Measurements from ENCODE around the gene LNPK.

DNA sequence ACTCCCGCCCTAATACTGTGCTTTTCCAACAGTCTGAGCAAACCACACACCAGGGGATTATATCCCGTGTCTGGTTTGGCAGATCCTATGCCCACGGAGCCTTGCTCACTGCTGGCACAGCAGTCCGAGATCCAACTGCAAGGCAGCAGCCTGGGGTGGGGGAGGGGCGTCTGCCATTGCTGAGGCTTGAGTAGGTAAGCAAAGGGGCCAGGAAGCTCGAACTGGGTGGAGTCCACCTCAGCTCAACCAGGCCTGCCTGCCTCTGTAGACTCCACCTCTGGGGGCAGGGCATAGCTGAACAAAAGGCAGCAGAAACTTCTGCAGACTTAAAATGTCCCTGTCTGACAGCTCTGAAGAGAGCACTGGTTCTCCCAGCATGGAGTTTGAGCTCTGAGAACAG, 44.2 kb downstream of the LNPK start:
- TF ChIP-seq, protein P1, sequence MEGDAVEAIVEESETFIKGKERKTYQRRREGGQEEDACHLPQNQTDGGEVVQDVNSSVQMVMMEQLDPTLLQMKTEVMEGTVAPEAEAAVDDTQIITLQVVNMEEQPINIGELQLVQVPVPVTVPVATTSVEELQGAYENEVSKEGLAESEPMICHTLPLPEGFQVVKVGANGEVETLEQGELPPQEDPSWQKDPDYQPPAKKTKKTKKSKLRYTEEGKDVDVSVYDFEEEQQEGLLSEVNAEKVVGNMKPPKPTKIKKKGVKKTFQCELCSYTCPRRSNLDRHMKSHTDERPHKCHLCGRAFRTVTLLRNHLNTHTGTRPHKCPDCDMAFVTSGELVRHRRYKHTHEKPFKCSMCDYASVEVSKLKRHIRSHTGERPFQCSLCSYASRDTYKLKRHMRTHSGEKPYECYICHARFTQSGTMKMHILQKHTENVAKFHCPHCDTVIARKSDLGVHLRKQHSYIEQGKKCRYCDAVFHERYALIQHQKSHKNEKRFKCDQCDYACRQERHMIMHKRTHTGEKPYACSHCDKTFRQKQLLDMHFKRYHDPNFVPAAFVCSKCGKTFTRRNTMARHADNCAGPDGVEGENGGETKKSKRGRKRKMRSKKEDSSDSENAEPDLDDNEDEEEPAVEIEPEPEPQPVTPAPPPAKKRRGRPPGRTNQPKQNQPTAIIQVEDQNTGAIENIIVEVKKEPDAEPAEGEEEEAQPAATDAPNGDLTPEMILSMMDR (IDR thresholded peaks at IDR 0.05; ENCODE audit: poor library complexity, severe bottlenecking) = no peak
- TF ChIP-seq, protein P2, sequence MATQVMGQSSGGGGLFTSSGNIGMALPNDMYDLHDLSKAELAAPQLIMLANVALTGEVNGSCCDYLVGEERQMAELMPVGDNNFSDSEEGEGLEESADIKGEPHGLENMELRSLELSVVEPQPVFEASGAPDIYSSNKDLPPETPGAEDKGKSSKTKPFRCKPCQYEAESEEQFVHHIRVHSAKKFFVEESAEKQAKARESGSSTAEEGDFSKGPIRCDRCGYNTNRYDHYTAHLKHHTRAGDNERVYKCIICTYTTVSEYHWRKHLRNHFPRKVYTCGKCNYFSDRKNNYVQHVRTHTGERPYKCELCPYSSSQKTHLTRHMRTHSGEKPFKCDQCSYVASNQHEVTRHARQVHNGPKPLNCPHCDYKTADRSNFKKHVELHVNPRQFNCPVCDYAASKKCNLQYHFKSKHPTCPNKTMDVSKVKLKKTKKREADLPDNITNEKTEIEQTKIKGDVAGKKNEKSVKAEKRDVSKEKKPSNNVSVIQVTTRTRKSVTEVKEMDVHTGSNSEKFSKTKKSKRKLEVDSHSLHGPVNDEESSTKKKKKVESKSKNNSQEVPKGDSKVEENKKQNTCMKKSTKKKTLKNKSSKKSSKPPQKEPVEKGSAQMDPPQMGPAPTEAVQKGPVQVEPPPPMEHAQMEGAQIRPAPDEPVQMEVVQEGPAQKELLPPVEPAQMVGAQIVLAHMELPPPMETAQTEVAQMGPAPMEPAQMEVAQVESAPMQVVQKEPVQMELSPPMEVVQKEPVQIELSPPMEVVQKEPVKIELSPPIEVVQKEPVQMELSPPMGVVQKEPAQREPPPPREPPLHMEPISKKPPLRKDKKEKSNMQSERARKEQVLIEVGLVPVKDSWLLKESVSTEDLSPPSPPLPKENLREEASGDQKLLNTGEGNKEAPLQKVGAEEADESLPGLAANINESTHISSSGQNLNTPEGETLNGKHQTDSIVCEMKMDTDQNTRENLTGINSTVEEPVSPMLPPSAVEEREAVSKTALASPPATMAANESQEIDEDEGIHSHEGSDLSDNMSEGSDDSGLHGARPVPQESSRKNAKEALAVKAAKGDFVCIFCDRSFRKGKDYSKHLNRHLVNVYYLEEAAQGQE (IDR thresholded peaks at IDR 0.05; ENCODE audit: borderline replicate concordance) = no peak
- TF ChIP-seq POLR2AphosphoS5 (IDR thresholded peaks at IDR 0.05) = no peak
